HG03460 (cell line): ENCODE measurements around the gene HIF3A.
"Not testable (repeated sequence)": the region's sequence is repeated elsewhere in the genome, so short reads cannot be mapped to it uniquely, and the experiment has no call there.

ENCODE experiments used
- ATAC-seq: cut with Tn5 transposase; IDR thresholded peaks from one replicate; pipeline ENCODE4 v1.9.1; 2021; ENCODE audit not compliant: unreplicated experiment

HIF3A gene

DNA sequence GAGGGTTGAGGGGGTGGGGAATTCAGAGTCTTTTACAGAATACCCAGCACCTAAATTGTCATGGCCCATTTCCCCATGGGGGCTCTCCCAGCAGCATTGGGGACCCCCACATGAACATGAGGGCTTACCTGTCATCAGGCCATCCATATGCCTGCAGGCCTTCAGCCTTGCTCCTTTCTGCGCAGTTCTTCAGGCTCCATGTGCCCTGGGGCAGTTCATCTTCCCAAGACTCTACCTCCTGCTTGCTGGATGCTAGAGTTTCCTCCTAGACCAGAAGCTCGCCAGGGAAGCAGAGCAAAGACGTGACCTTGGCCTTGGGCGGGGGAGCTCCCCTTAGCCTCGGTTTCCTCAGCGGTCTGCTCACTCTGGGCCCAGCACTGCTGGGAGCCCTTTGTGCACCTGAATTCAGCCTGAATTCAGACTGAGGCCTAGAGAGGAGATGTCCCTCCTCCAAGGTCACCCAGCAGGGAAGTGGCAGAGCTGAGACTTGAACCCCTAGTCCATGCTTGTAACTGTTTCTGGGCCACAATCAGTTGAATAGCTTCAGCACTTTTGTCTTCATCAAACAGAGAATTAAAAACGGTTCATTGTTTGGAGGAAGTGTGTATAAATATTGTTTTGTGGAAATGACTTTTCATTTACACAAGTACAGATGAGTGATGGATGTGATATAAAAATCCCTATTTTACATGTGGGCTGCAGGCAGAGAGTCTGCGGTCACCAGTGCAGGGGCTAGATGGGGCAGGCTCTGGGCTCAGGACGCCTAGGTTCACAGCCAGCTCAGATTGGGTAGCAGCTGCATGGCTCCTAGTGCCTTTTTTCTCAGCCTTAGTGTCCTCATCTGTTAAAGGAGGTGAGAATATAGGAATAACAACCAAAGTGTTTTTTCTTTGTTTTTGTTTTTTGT is 59.6 kb downstream of the HIF3A start:
- ATAC-seq: no peak

DNA sequence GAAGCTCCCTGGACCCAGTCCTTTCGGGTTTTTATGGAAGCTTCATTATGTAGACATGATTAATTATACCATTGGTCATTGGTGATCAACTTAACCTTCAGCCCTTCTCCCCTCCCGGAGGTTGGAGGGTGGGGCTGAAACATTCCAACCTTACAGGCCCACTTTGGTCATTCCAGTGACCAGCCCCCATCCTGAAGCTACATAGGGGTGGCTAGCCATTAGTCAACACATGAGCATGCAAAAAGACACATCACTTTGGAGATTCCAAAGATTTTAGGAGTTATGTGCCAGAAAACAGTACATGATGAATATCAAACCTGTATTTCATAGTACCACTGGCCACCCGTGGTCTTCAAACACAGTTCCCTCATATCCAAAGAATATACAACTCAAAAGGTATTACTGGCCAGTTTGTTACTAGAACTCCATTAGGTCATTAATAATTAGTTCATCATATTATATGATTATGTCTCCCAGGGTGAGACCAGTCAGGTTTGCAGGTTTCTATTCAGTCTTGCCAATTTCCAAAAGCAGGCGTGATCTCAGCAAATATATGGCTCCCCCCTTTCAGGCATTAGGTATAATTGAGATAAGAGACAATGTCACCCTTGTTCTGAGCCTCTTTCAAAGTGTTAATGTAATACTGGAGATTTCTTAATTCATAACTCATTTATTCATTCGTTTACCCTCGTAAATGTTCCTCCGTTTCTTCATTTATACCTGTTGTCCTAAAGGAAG is 61.2 kb downstream of the HIF3A start:
- no peak for ATAC-seq

- no peak for ATAC-seq
Observed at GRCh38 chr19:46361915-46362314, 65.1 kb downstream of the HIF3A start.

DNA sequence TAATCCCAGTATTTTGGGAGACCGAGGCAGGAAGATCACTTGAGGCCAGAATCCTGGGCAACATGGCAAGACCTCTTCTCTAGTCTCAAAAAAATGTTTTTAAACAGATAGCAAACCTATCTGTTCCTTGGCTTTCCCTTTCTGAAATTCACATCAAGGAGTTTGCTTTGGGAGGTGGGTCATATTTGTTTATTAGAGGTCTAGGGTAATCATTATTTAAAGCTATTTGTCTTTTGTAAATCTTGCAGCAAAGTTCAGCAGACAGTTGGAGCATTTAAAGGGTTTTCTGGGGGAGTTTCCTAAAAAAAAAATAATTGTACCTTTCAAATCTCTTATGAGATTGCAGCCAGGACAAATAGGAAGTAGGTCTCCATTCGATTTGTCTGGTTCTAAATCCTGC is 67.5 kb downstream of the HIF3A start:
- ATAC-seq: no peak

- no peak for ATAC-seq
Observed at GRCh38 chr19:46365561-46365960, 68.7 kb downstream of the HIF3A start.

DNA sequence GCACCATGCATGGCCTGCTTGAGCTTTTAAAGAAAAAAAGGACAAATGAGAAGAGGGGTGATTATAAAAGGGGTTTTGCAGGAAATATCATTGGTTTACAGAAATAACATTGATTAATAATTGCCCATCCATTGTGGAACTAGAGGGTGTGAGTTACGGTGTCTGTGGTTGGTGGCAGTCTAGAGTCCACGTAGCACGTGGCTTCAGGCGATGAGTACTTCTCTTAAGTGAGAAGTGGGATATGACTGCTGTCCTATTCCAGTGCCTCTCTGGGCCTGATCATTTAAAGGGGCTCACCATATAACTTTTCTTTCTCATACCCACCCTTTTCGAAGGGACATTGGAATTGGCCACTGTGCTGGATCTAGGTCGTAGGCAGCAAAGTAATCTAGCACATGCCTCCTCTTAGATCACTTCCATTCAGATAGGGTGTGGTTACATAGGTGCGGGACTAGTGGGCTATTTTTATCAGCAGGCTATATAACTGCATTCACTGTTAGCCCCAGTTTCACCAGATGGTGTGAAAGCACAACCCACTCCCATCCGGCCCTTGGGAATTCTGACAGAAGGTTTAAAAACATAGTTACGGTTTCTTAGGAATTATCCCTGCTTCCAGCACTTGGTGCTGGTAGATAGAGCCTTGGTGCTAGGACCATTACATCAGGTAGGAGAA is 69.9 kb downstream of the HIF3A start:
- ATAC-seq: no peak

DNA sequence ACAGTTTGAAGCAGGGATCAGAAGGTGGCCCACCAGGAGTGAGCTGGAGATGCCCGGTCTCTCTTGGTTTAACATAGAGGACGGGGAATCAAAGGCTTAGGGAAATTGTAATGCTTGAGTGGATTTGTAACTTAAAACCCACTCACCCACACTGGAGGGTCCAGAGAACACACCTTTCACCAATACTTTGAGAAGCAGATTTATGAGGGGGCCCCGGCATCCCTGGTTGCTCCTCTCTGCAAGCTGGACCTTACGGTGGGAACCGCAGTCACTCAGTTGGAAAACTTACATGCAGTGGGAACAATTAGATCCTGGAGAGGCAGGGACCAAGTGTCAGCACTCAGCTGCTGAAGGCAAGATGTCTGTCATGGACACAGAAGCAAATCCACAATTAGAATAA is 70.6 kb downstream of the HIF3A start:
- ATAC-seq: no peak

- ATAC-seq: no peak
Observed at GRCh38 chr19:46368116-46368515, 71.3 kb downstream of the HIF3A start.

GRCh38 chr19:46369817-46370216 is 73.0 kb downstream of the HIF3A start:
- no peak for ATAC-seq

DNA sequence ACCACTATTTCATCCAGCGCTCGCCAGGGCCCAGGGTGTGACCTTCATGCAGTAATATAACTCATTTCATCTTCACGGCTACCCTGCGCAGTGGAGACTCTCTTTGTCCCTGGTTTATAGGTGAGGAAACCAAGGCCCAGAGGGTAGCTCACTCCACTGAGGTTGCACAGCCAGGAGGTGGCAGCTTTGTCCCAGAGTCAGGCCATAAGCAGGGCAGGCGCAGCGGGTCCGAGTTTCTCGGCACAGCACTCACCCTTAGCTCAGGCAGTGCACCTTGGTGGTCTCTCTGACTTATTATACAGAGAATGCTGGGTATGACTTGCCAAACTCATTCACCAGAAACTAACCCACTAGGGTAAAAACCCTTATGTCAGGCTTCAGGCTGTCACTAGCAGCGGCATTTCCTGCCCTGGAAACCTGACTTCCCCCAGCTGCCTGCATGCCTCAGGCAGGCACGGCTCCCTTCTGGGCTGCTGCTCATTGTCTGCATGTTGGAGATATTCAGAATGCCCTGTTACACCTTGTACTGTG is 74.6 kb downstream of the HIF3A start:
- no peak for ATAC-seq

DNA sequence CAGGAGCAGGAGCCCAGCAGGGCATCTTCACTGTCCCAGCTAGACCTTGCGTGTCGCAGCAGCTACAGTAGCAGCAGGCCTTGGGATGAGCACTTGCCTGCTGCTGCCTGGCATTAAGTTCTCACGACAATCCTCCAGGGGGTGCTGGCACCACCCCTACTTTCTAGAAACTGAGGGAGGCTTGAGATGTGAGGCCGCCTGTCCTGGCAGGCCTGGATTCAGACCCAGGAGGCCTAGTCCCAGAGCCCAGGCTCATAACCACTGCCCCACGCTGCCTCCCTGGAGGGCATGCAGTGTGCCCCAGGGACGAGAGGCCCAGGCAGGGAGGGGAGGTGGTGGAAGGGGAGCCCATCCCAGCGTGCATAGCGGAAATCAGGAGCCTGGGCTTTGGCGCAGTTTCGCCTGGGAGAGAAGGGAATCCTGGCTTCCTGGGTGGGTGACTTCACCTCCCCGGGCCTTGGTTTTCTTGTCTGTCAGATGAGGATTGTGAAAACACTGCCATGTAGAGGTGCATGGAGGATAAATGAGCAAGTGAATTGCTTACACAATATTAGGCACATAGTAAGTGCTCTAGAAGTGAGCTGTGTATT is 76.2 kb downstream of the HIF3A start:
- ATAC-seq: no peak

- ATAC-seq: no peak
Observed at GRCh38 chr19:46373491-46374359, 76.9 kb downstream of the HIF3A start.

GRCh38 chr19:46374536-46375475 is 78.0 kb downstream of the HIF3A start:
- no peak for ATAC-seq

DNA sequence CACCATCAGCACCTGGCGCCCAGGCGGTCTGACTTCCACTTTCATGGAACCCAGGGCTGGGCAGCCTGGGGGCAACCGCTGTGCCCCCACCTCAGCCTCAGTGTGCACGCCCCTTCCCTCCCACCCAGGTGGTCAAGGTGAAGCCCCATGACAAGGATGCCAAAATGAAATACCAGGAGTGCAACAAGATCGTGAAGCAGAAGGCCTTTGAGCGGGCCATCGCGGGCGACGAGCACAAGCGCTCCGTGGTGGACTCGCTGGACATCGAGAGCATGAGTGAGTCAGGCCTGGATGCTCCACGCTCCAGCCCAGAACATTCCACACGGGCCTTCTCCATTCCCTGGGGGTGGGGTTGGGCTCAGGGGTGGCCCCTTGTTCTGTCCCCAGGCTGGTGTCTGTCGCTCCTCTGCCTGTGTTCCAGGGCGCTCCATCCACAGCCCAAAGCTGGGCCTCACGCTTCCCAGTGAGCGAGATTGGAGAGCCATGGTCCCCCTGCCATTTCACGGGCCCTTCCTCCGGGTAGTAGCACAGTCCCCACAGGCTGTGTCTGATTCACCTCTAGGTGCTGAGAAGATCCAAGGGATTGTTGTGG is 78.7 kb downstream of the HIF3A start:
- not testable (repeated sequence) for ATAC-seq

- no peak for ATAC-seq
Observed at GRCh38 chr19:46376241-46377153, 79.7 kb downstream of the HIF3A start.

- ATAC-seq: no peak
Observed at GRCh38 chr19:46378268-46378667, 81.4 kb downstream of the HIF3A start.

DNA sequence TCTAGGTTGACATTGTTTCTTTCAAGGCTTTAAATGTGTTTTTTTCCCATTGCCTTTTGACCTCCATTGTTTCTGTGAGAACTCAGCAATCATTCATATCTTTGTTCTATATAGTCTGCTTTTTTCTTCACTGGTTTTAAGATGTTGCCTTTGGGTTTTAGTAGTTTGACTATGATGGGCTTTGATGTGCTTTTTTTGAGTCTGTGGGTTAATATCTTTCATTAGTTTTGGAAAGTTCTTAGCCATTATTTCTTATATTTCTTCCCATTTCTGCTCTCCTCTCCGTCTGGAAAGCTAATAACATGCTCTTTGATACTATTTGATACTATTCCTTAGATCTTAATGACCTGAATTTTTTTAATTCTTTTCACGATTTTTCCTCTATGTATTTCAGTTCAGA is 83.8 kb downstream of the HIF3A start:
- ATAC-seq: no peak

DNA sequence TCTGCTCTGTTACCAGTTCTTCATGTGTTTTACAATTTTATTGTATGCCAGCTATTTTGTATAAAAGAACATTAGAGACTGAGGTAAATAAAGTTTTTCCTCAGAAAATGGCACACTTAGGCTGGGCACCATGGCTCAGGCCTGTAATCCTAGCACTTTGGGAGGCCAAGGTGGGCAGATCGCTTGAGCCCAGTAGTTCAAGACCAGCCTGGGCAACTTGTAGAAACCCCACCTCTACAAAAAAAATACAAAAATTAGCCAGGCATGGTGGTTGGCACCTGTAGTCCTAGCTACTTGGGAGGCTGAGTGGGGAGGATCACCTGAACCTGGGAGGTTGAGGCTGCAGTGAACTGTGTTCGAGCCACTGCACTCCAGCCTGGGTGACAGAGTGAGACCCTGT is 84.5 kb downstream of the HIF3A start:
- ATAC-seq: no peak
